ENCODE data around the gene NR2F1.
A peak's percentile ranks its signal among the peaks of the same experiment; 100 is the strongest.

Gene NR2F1

GRCh38 chr5:93607367-93608258 is 24.6 kb downstream of the NR2F1 start:
- no peak overlapping the region for H3K27ac ChIP-seq (ENCODE audit: low read depth, low read length)
- no peak overlapping the region for H3K9ac ChIP-seq (ENCODE audit: low read depth in 1 of 2, low read length in 2 of 2)
- H3K4me3 ChIP-seq (ENCODE audit: low read depth in 1 of 2, low read length in 2 of 2), result peak overlapping the region in 1 of 2 donors; percentile 38
- H3K36me3 ChIP-seq (ENCODE audit: control insufficient read depth in 1 of 2, insufficient read depth in 2 of 2, low read length in 2 of 2), result no peaks in the 10 kb centered on the region
- H3K9me3 ChIP-seq (ENCODE audit: control insufficient read depth in 1 of 2, low read length in 2 of 2), result no peaks in the 10 kb centered on the region
- peaks cover 0 to 14% of the 10 kb centered on the region in 2 donors for H3K4me1 ChIP-seq (ENCODE audit: control insufficient read depth in 1 of 2, insufficient read depth in 2 of 2, low read length in 2 of 2)
- H3K27me3 ChIP-seq (ENCODE audit: control insufficient read depth in 1 of 2, insufficient read depth in 2 of 2, low read length in 2 of 2), result peaks cover 81 to 97% of the 10 kb centered on the region in 2 donors

GRCh38 chr5:93608855-93609254 is 25.8 kb downstream of the NR2F1 start:
- Histone ChIP-seq H3K9me3 (ENCODE audit: control insufficient read depth in 1 of 2, low read length in 2 of 2) (no peaks in the 10 kb centered on the region), H3K27me3 (ENCODE audit: control insufficient read depth in 1 of 2, insufficient read depth in 2 of 2, low read length in 2 of 2) (peaks cover 80 to 97% of the 10 kb centered on the region in 2 donors), H3K9ac (ENCODE audit: low read depth in 1 of 2, low read length in 2 of 2) (no peak overlapping the region), H3K36me3 (ENCODE audit: control insufficient read depth in 1 of 2, insufficient read depth in 2 of 2, low read length in 2 of 2) (no peaks in the 10 kb centered on the region), H3K4me3 (ENCODE audit: low read depth in 1 of 2, low read length in 2 of 2) (no peak overlapping the region), H3K4me1 (ENCODE audit: control insufficient read depth in 1 of 2, insufficient read depth in 2 of 2, low read length in 2 of 2) (peaks cover 0 to 14% of the 10 kb centered on the region in 2 donors), H3K27ac (ENCODE audit: low read depth, low read length) (no peak overlapping the region)

- Histone ChIP-seq H3K4me3 (ENCODE audit: low read depth in 1 of 2, low read length in 2 of 2) (no peak overlapping the region), H3K27me3 (ENCODE audit: control insufficient read depth in 1 of 2, insufficient read depth in 2 of 2, low read length in 2 of 2) (peaks cover 79 to 93% of the 10 kb centered on the region in 2 donors)
These were observed 26.7 kb downstream of the NR2F1 start for GRCh38 chr5:93609762-93610161.

GRCh38 chr5:93610581-93611272 is 27.7 kb downstream of the NR2F1 start:
- Histone ChIP-seq H3K4me1 (ENCODE audit: control insufficient read depth in 1 of 2, insufficient read depth in 2 of 2, low read length in 2 of 2) (peaks cover 0 to 14% of the 10 kb centered on the region in 2 donors), H3K27me3 (ENCODE audit: control insufficient read depth in 1 of 2, insufficient read depth in 2 of 2, low read length in 2 of 2) (peaks cover 69 to 89% of the 10 kb centered on the region in 2 donors), H3K9me3 (ENCODE audit: control insufficient read depth in 1 of 2, low read length in 2 of 2) (no peaks in the 10 kb centered on the region), H3K27ac (ENCODE audit: low read depth, low read length) (no peak overlapping the region), H3K9ac (ENCODE audit: low read depth in 1 of 2, low read length in 2 of 2) (no peak overlapping the region), H3K36me3 (ENCODE audit: control insufficient read depth in 1 of 2, insufficient read depth in 2 of 2, low read length in 2 of 2) (no peaks in the 10 kb centered on the region), H3K4me3 (ENCODE audit: low read depth in 1 of 2, low read length in 2 of 2) (no peak overlapping the region)

More at GRCh38 chr5:93609762-93610161, 26.7 kb downstream of the NR2F1 start:
- Histone ChIP-seq H3K9me3 (ENCODE audit: control insufficient read depth in 1 of 2, low read length in 2 of 2) (no peaks in the 10 kb centered on the region), H3K36me3 (ENCODE audit: control insufficient read depth in 1 of 2, insufficient read depth in 2 of 2, low read length in 2 of 2) (no peaks in the 10 kb centered on the region), H3K9ac (ENCODE audit: low read depth in 1 of 2, low read length in 2 of 2) (no peak overlapping the region), H3K27ac (ENCODE audit: low read depth, low read length) (no peak overlapping the region), H3K4me1 (ENCODE audit: control insufficient read depth in 1 of 2, insufficient read depth in 2 of 2, low read length in 2 of 2) (peaks cover 0 to 14% of the 10 kb centered on the region in 2 donors)

- Histone ChIP-seq H3K27me3 (ENCODE audit: control insufficient read depth in 1 of 2, insufficient read depth in 2 of 2, low read length in 2 of 2) (peaks cover 63 to 82% of the 10 kb centered on the region in 2 donors), H3K9ac (ENCODE audit: low read depth in 1 of 2, low read length in 2 of 2) (no peak overlapping the region), H3K9me3 (ENCODE audit: control insufficient read depth in 1 of 2, low read length in 2 of 2) (no peaks in the 10 kb centered on the region), H3K27ac (ENCODE audit: low read depth, low read length) (no peak overlapping the region), H3K36me3 (ENCODE audit: control insufficient read depth in 1 of 2, insufficient read depth in 2 of 2, low read length in 2 of 2) (no peaks in the 10 kb centered on the region), H3K4me3 (ENCODE audit: low read depth in 1 of 2, low read length in 2 of 2) (peak overlapping the region in 1 of 2 donors; percentile 19), H3K4me1 (ENCODE audit: control insufficient read depth in 1 of 2, insufficient read depth in 2 of 2, low read length in 2 of 2) (peaks cover 0 to 14% of the 10 kb centered on the region in 2 donors)
These were observed 28.4 kb downstream of the NR2F1 start for GRCh38 chr5:93611273-93611975.

GRCh38 chr5:93611976-93612854 is 29.2 kb downstream of the NR2F1 start:
- peaks cover 62 to 74% of the 10 kb centered on the region in 2 donors for H3K27me3 ChIP-seq (ENCODE audit: control insufficient read depth in 1 of 2, insufficient read depth in 2 of 2, low read length in 2 of 2)
- H3K9ac ChIP-seq (ENCODE audit: low read depth in 1 of 2, low read length in 2 of 2), result no peak overlapping the region
- no peaks in the 10 kb centered on the region for H3K9me3 ChIP-seq (ENCODE audit: control insufficient read depth in 1 of 2, low read length in 2 of 2)
- peak overlapping the region in 1 of 2 donors; percentile 19 for H3K4me3 ChIP-seq (ENCODE audit: low read depth in 1 of 2, low read length in 2 of 2)
- H3K27ac ChIP-seq (ENCODE audit: low read depth, low read length), result no peak overlapping the region
- no peaks in the 10 kb centered on the region for H3K36me3 ChIP-seq (ENCODE audit: control insufficient read depth in 1 of 2, insufficient read depth in 2 of 2, low read length in 2 of 2)
- peaks cover 0 to 14% of the 10 kb centered on the region in 2 donors for H3K4me1 ChIP-seq (ENCODE audit: control insufficient read depth in 1 of 2, insufficient read depth in 2 of 2, low read length in 2 of 2)

- H3K4me1 ChIP-seq (ENCODE audit: control insufficient read depth in 1 of 2, insufficient read depth in 2 of 2, low read length in 2 of 2), result peaks cover 0 to 11% of the 10 kb centered on the region in 2 donors
- H3K9ac ChIP-seq (ENCODE audit: low read depth in 1 of 2, low read length in 2 of 2), result no peak overlapping the region
- no peak overlapping the region for H3K4me3 ChIP-seq (ENCODE audit: low read depth in 1 of 2, low read length in 2 of 2)
- H3K9me3 ChIP-seq (ENCODE audit: control insufficient read depth in 1 of 2, low read length in 2 of 2), result no peaks in the 10 kb centered on the region
- no peaks in the 10 kb centered on the region for H3K36me3 ChIP-seq (ENCODE audit: control insufficient read depth in 1 of 2, insufficient read depth in 2 of 2, low read length in 2 of 2)
- H3K27me3 ChIP-seq (ENCODE audit: control insufficient read depth in 1 of 2, insufficient read depth in 2 of 2, low read length in 2 of 2), result peaks cover 56 to 68% of the 10 kb centered on the region in 2 donors
- no peak overlapping the region for H3K27ac ChIP-seq (ENCODE audit: low read depth, low read length)
These were observed 29.8 kb downstream of the NR2F1 start for GRCh38 chr5:93612855-93613243.

- H3K27ac ChIP-seq (ENCODE audit: low read depth, low read length), result no peak overlapping the region
These were observed 33.6 kb downstream of the NR2F1 start for GRCh38 chr5:93616538-93617174.

More at GRCh38 chr5:93616538-93617174, 33.6 kb downstream of the NR2F1 start:
- Histone ChIP-seq H3K9ac (ENCODE audit: low read depth in 1 of 2, low read length in 2 of 2) (no peak overlapping the region), H3K4me1 (ENCODE audit: control insufficient read depth in 1 of 2, insufficient read depth in 2 of 2, low read length in 2 of 2) (peaks cover 0 to 12% of the 10 kb centered on the region in 2 donors), H3K27me3 (ENCODE audit: control insufficient read depth in 1 of 2, insufficient read depth in 2 of 2, low read length in 2 of 2) (peaks cover 22 to 30% of the 10 kb centered on the region in 2 donors), H3K9me3 (ENCODE audit: control insufficient read depth in 1 of 2, low read length in 2 of 2) (no peaks in the 10 kb centered on the region), H3K4me3 (ENCODE audit: low read depth in 1 of 2, low read length in 2 of 2) (no peak overlapping the region), H3K36me3 (ENCODE audit: control insufficient read depth in 1 of 2, insufficient read depth in 2 of 2, low read length in 2 of 2) (no peaks in the 10 kb centered on the region)

All from duodenal mucosa (tissue), 2 donors.